Measurements from ENCODE around the gene PRMT5.
"Not testable (repeated sequence)": the region's sequence is repeated elsewhere in the genome, so short reads cannot be mapped to it uniquely, and the experiment has no call there.

Gene PRMT5

DNA sequence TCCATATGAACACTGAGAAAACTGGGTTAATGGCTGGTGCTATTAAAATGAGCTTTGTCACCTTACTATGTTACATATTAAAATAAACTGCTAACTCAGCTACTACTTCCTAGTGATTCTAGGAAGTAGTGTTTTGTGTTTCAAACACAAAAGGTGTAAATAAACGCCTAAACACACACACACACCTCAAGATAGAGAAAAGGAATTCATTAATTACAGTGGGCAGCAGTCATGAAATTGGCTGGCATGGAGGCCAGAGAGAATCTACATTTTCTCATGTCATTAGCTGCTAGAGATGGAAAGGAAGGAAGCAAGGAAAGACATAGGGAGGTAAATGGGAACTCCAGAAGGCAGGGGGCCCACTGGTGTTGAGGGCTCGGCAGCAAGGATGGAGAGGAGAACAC is 787 bp upstream of the PRMT5 start:
- DNase-seq: no peak

- DNase-seq: peak in 1 of 2 donors; percentile 3
Measured at GRCh38 chr14:22928237-22929103, 706 bp downstream of the PRMT5 start.

GRCh38 chr14:22926316-22926715 is 2.9 kb downstream of the PRMT5 start:
- DNase-seq: no peak

DNA sequence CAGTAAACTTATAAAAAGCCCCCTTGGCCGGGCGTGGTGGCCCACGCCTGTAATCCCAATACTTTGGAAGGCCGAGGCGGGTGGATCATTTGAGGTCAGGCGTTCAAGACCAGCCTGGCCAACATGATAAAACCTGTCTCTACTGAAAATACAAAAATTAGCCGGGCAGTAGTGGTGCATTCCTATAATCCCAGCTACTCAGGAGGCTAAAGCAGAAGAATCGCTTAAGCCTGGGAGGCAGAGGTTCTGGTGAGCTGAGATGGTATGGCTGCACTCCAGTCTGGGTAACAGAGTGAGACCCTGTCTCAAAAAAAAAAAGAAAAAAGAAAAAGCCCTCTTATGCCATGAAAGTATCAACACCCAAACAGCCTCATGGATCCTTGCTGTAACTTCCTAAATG is 3.7 kb downstream of the PRMT5 start:
- no peak for DNase-seq

- no peak for DNase-seq
Measured at GRCh38 chr14:22923746-22924145, 5.4 kb downstream of the PRMT5 start.

- DNase-seq: no peak
Measured at GRCh38 chr14:22922294-22922693, 6.9 kb downstream of the PRMT5 start.

- no peak for DNase-seq
Measured at GRCh38 chr14:22920697-22921096, 8.5 kb downstream of the PRMT5 start.

DNA sequence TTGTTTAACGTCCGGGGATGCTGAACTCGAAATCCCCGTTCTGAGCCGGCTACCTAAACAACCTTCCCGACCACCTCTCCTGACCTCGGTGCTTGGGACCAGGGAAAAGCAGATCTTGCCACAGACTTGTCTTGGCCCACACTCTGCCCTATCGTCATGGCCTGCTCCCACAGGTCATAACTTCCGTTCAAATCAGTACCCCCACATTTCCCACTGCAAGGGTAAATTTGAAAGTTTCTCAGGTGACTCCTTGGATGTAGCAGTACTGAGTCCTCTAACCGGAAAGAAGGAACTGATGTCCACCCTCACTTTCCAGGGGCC is 9.6 kb downstream of the PRMT5 start:
- no peak for DNase-seq

- peak; percentile 100 for DNase-seq
Measured at GRCh38 chr14:22918804-22919600, 10.2 kb downstream of the PRMT5 start, which contains the start of gene RBM23. Gene RBM23 (minus strand): TSS chr14:22919149.

DNA sequence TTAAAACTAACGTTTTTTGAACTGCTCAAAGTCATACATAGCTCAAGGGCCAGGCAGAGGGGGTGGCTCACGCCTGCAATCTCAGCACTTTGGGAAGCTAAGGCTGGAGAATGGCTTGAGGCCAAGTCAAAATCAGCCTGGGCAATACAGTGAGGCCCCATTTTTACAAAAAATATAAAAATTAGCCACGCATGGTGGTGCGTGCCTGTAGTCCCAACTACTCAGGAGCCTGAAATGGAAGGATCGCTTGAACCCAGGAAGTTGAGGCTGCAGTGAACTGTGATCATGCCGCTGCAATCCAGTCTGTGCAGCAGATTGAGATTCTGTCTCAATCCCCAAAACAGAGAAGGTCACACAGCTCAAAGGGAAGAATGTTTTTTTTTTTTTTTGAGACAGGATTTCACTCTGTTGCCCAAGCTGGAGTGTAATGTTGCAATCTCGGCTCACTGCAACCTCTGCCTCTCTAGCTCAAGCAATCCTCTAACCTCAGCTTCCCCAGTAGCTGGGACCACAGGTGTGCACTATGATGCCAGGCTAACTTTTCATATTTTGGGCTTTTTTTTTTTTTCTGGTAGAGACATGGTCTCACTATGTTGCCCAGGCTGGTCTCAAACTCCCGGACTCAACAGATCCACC is 13.2 kb downstream of the PRMT5 start:
- DNase-seq: no peak

GRCh38 chr14:22914836-22915235 is 14.3 kb downstream of the PRMT5 start:
- not testable (repeated sequence) for DNase-seq

DNA sequence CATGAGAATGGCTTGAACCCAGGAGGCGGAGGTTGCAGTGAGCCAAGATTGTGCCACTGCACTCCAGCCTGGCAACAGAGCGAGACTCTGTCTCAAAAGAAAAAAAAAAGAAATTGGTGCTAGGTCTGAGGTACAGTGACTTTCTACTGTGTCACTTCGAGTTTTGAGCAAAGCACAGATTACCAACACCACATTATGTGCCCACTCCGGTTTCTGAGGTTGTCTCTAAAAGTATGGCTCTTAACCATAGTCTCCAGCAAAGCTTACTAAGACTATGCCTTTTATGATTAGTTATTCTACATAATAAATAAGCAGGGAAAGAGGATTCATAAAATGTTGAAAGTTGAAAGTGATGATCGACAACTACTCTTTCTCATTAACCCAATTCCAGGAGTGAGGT is 18.3 kb downstream of the PRMT5 start:
- no peak for DNase-seq

DNA sequence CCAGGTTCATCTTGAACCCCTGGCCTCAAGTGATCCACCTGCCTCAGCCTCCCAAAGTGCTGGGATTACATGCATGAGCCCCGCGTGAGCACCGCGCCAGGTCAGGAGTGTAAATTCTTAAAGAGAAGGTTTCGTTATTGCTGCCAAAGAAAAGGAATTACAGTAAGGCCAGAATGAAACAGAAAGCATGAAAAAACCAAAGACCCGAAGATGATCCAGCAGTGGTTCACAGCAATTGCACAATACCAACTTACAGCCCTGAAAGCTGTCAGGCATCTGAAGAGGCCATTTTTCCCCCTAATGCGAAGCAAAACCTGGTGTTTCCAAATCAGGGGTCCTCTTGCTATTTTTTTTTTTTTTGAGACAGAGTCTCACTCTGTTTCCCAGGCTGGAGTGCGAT is 20.6 kb downstream of the PRMT5 start:
- no peak for DNase-seq

DNA sequence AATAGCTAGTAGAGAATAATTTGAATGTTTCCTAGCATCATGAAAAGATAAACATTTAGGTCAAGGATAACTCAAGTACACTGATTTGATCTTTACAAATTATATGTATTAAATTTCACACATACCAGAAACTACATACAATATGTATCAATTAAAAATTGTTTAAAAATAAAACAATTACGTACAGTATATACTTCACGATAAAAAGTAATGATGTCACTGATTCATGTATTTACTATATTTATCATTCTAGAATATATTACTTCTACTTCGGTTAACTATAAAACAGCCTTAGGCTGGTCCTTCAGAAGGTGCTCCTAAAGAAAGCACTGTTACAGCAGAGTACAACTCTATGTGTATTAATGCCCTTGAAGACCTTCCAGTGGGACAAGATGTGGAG is 21.7 kb downstream of the PRMT5 start:
- DNase-seq: no peak

DNA sequence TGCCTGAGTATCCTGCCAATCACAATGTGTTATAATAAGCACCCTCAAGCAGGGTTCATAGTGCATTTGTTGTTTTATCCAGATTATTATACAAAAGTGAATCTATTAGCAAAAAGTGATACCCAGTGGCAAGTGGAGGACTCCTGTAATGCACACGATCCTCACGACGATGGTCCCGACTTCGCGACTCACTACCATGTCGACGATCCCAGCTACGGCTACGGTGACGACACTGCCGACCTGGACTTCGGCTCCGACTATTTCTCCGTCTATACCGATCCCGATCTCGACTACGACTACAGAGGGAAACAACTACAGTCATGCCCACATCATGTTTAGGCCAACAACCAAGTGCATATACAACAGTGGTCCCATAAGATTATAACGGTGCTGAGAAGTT is 23.1 kb downstream of the PRMT5 start:
- DNase-seq: no peak

DNA sequence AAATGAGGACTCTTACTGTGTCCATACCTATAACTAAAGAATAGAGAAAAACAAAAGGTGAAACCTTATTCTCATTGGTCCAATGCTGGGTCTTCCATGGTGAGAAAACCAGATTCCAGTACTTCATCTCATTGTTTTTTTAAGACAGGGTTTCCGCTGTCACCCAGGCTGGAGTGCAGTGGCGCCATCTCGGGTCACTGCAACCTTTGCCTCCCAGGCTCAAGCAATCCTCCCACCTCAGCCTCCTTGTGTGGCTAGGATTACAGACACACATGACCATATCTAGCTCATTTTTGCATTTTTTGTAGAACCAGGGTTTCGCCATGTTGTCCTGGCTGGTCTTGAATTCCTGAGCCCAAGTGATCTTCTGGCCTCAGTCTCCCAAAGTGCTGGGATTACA is 23.5 kb downstream of the PRMT5 start:
- DNase-seq: no peak

- DNase-seq: no peak
Measured at GRCh38 chr14:22903742-22904087, 25.5 kb downstream of the PRMT5 start.

DNA sequence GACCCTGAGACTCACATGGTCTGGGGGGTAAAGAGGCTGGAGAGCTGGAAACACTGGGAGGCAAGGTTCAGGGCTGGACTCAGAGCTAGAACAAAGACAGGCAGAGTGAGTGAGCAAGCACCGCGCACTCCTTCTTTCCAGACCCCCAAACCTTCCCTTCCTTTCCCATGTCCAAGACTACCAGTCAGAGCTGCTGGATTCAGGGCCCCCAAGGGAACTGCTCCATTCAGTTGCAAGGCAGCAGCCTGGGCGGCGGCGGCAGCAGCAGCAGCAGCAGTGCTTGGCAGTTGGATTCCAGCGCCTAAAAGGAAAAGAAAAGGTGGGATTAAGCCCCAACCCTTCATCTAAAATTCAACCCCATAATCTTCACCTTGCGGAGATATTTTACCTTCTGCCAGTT is 27.4 kb downstream of the PRMT5 start:
- DNase-seq: no peak

DNA sequence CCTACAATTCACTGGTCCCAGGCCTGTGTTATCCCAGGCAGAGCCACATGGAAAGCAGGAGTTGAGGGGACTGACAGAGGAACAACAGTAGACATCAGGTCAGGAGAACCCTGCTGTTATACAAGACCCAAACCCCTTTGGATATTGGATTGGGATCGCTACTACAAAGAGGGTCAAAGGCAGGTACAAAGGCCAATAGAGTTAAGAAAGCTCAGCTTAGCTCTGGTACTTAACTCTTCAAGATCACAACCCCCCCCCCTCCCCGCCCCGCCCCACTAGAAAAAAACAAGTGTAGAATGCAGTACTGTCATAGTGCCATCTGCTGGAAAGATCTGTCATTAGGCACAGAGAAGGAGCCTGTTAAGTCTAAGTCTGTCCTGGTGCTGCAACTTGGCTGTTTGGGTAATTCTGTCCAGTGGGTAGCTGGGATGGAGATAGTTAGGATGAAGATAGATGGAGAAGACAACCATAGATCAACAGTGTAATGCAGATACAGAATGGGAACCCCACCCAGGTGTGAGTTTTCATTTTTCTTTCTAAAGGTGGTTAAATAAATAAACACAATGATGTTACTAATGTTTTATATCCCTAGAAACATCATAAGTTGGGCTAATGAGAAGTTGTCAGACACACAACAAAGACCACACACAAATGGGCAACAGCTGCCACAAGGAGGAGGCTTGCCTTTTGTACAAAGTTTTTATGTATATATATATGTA is 28.9 kb downstream of the PRMT5 start:
- peak; percentile 47 to 66 for DNase-seq

DNA sequence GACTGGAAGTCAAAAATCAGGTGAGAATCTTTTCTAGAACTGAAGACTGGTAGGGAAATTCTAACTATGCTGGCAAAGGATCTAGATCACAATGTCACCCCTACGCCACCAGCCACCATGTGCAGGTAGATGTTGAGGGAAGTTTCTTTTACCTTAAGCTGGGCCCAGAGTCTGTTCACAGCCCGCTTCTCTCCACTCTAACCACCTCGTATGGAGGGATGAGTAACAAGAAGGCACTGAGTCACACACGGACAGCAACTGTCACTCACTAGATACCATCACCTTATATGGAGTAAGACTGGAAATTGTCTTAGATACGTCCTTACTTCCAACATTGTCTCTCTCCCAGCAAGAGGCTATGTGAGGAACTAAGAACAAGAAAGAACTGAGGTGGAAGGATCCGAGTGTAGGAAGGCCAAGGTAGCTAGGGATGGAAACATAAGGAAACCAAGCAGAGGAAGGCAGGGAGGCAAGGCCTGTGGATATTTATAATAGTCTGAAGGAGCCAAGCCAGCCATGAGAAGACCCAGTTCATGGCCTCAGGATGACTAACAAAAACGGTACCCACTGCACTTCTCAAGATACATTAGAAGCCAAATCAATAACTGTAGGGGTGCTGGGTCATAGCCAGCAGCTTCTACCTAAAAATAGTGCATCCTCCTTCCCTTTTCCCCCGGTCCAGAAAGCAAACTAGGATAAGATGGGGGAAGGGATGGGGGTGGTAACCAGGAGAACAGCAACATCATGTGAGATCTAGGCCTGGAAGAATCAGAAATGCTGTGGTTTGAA is 30.7 kb downstream of the PRMT5 start:
- DNase-seq: no peak

DNA sequence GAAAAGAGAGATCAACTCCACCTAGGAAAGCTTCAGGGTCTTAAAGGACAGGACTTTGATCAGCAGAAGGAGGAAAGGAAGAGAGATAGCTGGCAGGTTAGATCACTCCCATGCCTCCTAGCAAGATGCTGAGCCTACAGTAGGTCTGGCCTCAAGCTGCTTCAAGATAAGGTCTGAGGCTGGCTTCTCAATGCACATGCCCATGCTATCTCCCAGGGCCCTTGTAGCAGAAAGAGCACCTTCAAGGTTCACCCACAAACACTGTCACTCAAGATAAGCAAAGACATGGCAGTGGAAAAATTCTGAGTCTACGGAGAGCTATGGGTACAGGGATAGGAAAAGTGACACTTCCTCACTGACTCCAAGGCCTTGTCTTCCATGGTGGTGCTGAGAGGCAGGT is 31.8 kb downstream of the PRMT5 start:
- DNase-seq: no peak

DNA sequence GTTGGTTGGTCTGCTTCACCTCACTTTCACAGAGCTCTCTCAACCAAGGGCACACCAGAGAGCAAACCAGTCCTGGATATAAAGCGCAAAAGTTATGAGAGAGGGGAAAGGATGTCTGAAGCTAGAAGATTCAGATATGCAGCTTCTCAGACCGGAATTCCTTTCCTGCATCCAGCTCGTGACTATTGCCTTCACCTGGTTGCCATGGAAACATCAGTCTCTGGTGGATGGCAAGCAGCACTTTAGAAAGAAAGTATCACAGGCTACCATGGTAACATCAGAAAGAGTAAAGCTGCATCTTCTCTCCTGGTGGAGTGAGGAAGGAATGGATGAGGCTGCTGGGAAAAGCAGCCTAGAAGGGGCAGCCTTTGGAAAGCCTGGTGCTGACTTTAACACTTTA is 32.4 kb downstream of the PRMT5 start:
- no peak for DNase-seq
